Glutamatergic neuron (in vitro differentiated cells): ENCODE data around the gene IRAK3. TPM values are rescaled to one million over a fixed set of nuclear protein-coding genes. Genes with fewer than 3 reads are reported as not detected.

ENCODE experiments used
- DNase-seq: peaks from one replicate; pipeline ENCODE4 v3.0.0; 2022
- H3K27ac Mint-ChIP-seq: one replicate; pipeline ENCODE4 v1.8.0; 2020; ENCODE audit warnings: mild to moderate bottlenecking, mixed read lengths, inconsistent platforms; ENCODE audit not compliant: unreplicated experiment
- H3K27me3 Mint-ChIP-seq: one replicate; pipeline ENCODE4 v1.8.0; 2020; ENCODE audit warnings: mild to moderate bottlenecking, moderate library complexity, mixed read lengths, inconsistent platforms; ENCODE audit not compliant: unreplicated experiment
- H3K36me3 Mint-ChIP-seq: one replicate; pipeline ENCODE4 v1.8.0; 2020; ENCODE audit warnings: mild to moderate bottlenecking, mixed read lengths, inconsistent platforms; ENCODE audit not compliant: unreplicated experiment
- H3K4me1 Mint-ChIP-seq: one replicate; pipeline ENCODE4 v1.8.0; 2020; ENCODE audit warnings: mild to moderate bottlenecking, low read depth, mixed read lengths, inconsistent platforms; ENCODE audit not compliant: unreplicated experiment
- H3K4me3 Mint-ChIP-seq: one replicate; pipeline ENCODE4 v1.8.0; 2020; ENCODE audit warnings: mild to moderate bottlenecking, mixed read lengths, inconsistent platforms; ENCODE audit not compliant: unreplicated experiment
- H3K9me3 Mint-ChIP-seq: one replicate; pipeline ENCODE4 v1.8.0; 2020; ENCODE audit warnings: mild to moderate bottlenecking, moderate library complexity, mixed read lengths, inconsistent platforms; ENCODE audit not compliant: unreplicated experiment
- long read RNA-seq: library from polyadenylated mRNA; unstranded; transcript quantifications from one replicate; pipeline ENCODE4 v2.0.0, GENCODE V29; 2020; ENCODE audit not compliant: unreplicated experiment
- total RNA-seq: library from RNA; stranded (reverse); fragmentation: NEBNext Ultra II Directional; extraction: Animal tissue kit (Norgen Biotek cat#: 25700); gene quantifications from one replicate; pipeline ENCODE4 v1.2.1, GENCODE V29; 2021; ENCODE audit not compliant: unreplicated experiment
- TF ChIP-seq, protein P1 (sequence below): fragments of 200-600 bp; sonication (generic); IDR thresholded peaks from one replicate; pipeline ENCODE4 v1.5.0; 2021; ENCODE audit not compliant: partially characterized antibody, unreplicated experiment

Gene IRAK3, protein sequence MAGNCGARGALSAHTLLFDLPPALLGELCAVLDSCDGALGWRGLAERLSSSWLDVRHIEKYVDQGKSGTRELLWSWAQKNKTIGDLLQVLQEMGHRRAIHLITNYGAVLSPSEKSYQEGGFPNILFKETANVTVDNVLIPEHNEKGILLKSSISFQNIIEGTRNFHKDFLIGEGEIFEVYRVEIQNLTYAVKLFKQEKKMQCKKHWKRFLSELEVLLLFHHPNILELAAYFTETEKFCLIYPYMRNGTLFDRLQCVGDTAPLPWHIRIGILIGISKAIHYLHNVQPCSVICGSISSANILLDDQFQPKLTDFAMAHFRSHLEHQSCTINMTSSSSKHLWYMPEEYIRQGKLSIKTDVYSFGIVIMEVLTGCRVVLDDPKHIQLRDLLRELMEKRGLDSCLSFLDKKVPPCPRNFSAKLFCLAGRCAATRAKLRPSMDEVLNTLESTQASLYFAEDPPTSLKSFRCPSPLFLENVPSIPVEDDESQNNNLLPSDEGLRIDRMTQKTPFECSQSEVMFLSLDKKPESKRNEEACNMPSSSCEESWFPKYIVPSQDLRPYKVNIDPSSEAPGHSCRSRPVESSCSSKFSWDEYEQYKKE
- total RNA-seq: 3.9 TPM
- long read RNA-seq, partial matches to known transcripts: 0 of 1 reads
- long read RNA-seq, other reads (novel, unspliced or antisense): 1 of 1 reads

DNA sequence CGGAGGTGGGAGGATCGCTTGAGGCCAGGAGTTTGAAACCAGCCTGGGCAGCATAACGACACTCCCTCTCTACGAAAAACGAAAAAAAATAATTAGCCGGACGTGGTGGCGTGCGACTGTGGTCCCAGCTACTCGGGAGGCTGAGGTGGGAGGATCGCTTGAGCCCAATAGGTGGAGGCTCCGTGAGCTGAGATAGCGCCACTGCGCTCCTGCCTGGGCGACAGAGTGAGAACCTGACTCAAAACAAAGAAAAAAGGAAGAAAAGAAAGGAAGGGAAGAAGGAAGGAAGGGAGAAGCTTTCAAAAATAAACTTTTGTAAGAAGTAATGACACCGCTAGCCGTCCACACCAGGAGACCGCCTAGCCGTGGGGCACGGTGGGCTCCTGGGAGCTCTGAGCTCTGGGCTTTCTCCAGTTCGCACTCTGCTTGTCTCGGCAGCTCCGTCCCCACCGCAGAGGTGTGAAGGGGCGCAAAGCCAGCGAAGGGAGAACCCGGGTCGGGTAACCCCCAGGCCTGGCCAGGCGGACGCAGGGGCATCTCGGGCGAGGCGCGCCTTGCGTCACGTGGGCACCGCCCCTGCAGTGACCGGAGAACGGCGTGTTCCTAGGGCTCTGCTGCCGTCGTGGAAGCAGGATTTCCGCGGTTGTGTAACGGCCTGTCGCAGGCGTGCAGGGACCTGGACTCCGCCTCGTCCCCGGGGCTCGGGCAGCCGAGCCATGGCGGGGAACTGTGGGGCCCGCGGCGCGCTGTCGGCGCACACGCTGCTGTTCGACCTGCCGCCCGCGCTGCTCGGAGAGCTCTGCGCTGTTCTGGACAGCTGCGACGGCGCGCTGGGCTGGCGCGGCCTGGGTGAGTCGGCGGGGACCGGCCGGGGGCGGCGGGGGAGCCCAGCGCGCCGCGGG, at the start of gene IRAK3:
Gene IRAK3, plus strand, starts transcription at position 631 of the 902 bp plus-strand sequence. Its CDS starts 86 bp downstream, at position 717.
- H3K9me3 Mint-ChIP-seq: peaks cover 6% of the 10 kb centered on the region
- H3K4me1 Mint-ChIP-seq: no peaks in the 10 kb centered on the region
- H3K4me3 Mint-ChIP-seq: peak within 1 kb of the TSS; percentile 89
- TF ChIP-seq, protein P1, sequence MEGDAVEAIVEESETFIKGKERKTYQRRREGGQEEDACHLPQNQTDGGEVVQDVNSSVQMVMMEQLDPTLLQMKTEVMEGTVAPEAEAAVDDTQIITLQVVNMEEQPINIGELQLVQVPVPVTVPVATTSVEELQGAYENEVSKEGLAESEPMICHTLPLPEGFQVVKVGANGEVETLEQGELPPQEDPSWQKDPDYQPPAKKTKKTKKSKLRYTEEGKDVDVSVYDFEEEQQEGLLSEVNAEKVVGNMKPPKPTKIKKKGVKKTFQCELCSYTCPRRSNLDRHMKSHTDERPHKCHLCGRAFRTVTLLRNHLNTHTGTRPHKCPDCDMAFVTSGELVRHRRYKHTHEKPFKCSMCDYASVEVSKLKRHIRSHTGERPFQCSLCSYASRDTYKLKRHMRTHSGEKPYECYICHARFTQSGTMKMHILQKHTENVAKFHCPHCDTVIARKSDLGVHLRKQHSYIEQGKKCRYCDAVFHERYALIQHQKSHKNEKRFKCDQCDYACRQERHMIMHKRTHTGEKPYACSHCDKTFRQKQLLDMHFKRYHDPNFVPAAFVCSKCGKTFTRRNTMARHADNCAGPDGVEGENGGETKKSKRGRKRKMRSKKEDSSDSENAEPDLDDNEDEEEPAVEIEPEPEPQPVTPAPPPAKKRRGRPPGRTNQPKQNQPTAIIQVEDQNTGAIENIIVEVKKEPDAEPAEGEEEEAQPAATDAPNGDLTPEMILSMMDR: no peak
- peaks cover 2% of the 10 kb centered on the region for H3K27me3 Mint-ChIP-seq
- no peak within 1 kb of the TSS for H3K27ac Mint-ChIP-seq
- DNase-seq: peak; percentile 59
- H3K36me3 Mint-ChIP-seq: peaks cover 11% of the 10 kb centered on the region

DNA sequence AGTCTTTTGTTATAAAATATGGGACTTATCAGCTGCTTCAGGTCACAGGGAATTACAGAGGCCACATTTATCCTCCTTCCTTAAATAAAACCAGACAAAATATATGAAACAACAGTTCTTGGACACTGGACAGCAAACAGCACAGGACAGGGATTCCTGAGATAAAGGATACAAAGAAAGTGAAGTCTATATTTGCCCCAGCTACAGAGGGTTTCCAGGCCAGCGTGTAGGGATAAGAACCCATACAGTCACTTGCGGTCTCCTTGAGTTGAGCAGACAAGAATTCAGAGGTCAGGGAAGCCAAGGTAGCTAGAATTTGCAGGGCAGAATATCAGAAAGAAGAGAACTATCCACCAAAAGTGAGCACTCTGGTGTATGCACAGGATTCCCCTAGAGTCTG, 49.7 kb upstream of the IRAK3 start:
- no peak for DNase-seq
- no peak overlapping the region for H3K27ac Mint-ChIP-seq
- TF ChIP-seq, protein P1: no peak
- peaks cover 5% of the 10 kb centered on the region for H3K9me3 Mint-ChIP-seq
- no peaks in the 10 kb centered on the region for H3K27me3 Mint-ChIP-seq
- no peak overlapping the region for H3K4me3 Mint-ChIP-seq
- H3K4me1 Mint-ChIP-seq: no peaks in the 10 kb centered on the region
- peaks cover 31% of the 10 kb centered on the region for H3K36me3 Mint-ChIP-seq

DNA sequence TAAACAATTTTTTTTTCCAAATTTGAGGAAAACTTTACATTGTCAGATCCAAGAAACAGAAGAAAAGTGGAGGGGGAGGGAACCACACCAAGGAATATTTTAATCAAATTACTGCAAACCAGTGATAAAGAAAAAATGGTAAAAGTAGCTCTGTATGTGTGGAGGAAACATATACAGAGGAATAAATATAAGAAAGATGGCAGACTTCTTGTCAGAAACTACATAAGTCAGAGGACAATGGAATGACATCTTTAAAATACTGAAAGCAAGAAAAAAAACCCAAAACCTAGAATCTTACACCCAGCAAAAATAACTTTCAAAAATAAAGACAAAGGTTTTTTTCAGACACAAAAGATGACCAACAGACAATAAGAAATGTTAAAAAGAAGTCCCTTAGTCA, 48.3 kb upstream of the IRAK3 start:
- peaks cover 31% of the 10 kb centered on the region for H3K36me3 Mint-ChIP-seq

DNA sequence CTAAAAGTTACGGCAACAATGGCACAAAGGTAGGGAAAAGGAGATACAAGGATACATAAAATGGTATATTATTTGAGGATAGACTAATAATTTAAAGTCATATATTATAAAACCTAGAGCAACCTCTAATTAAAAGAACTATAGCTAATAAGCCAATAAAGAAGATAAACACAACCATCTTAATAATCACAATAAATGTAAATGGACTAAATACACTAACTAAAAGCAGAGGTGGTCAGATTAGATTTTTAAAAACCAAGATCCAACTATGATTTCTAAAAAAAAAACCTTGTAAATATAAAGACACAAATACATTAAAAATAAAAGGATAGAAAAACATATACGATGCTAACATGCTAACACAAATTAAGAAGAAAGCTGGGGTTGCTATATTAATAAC, 47.7 kb upstream of the IRAK3 start:
- no peak overlapping the region for H3K4me3 Mint-ChIP-seq
- H3K36me3 Mint-ChIP-seq: peaks cover 27% of the 10 kb centered on the region
- H3K9me3 Mint-ChIP-seq: peaks cover 5% of the 10 kb centered on the region
- DNase-seq: no peak
- TF ChIP-seq, protein P1: no peak
- H3K4me1 Mint-ChIP-seq: peaks cover 3% of the 10 kb centered on the region
- H3K27me3 Mint-ChIP-seq: no peaks in the 10 kb centered on the region
- no peak overlapping the region for H3K27ac Mint-ChIP-seq

More for the DNA sequence above, 48.3 kb upstream of the IRAK3 start:
- no peaks in the 10 kb centered on the region for H3K27me3 Mint-ChIP-seq
- no peak overlapping the region for H3K27ac Mint-ChIP-seq
- no peak for DNase-seq
- H3K4me3 Mint-ChIP-seq: no peak overlapping the region
- TF ChIP-seq, protein P1: no peak
- H3K4me1 Mint-ChIP-seq: no peaks in the 10 kb centered on the region
- H3K9me3 Mint-ChIP-seq: peaks cover 5% of the 10 kb centered on the region
